ENCODE measurements around the gene MYO5C. TPM values are rescaled to one million over a fixed set of nuclear protein-coding genes. Genes with fewer than 3 reads are reported as not detected.

The MYO5C gene
- 1.6 and 2.1 TPM in 2 replicates for total RNA-seq (2014; rRNA removed; shearing (Covaris generic))
- total RNA-seq (2022): 4.1 and 5.6 TPM in 2 replicates
- Bru-seq, nascent RNA: percentile 44 among the genes with signal in this experiment
- percentile 40 among the genes with signal in this experiment for BruChase-seq, experiment 1, labeled RNA remaining after a 6-hour chase
- percentile 45 among the genes with signal in this experiment for BruChase-seq, experiment 2, labeled RNA remaining after a 2-hour chase
- long read RNA-seq, partial matches to known transcripts: 11 of 35 reads
- long read RNA-seq, other reads (novel, unspliced or antisense): 24 of 35 reads

- no peaks in the 10 kb centered on the region for H3K36me3 ChIP-seq (ENCODE audit: insufficient read depth, low read length)
- H3K9me2 ChIP-seq (ENCODE audit: insufficient read depth, low read length): no peaks in the 10 kb centered on the region
- no peak within 1 kb of the TSS for H3K4me3 ChIP-seq (ENCODE audit: low read depth, low read length, poor library complexity, severe bottlenecking)
- BruUV-seq (replicated peaks): no TSS peak
- DNase-seq (ENCODE audit: low spot score): no peak
- intact Hi-C loops (cut with micrococcal nuclease; ENCODE audit: unreplicated experiment): no loop called here
- ChIA-PET CTCF (ENCODE audit: unreplicated experiment) (no interaction called here), POLR2A (no interaction called here)
- peaks cover 9% of the 10 kb centered on the region for H3K4me1 ChIP-seq (ENCODE audit: insufficient read depth, low read length, poor library complexity, severe bottlenecking)
- H4K20me1 ChIP-seq (ENCODE audit: insufficient read depth, low read length): no peaks in the 10 kb centered on the region
- no peak within 1 kb of the TSS for H2AFZ ChIP-seq (ENCODE audit: low read length)
- no peaks in the 10 kb centered on the region for H3K9me3 ChIP-seq (ENCODE audit: low read length)
- H3K27ac ChIP-seq (ENCODE audit: low read depth, low read length, poor library complexity, severe bottlenecking): no peak within 1 kb of the TSS
- H3K79me2 ChIP-seq (ENCODE audit: insufficient read depth, low read depth, low read length): no peaks in the 10 kb centered on the region
- H3K4me2 ChIP-seq (ENCODE audit: low read length): peak within 1 kb of the TSS; percentile 12; the same call in 1 of the 2 replicates
- no peak for TF ChIP-seq CTCF (conservative IDR thresholded peaks at IDR 0.05; ENCODE audit: low read length)
- no peak for TF ChIP-seq EZH2phosphoT487 (IDR thresholded peaks at IDR 0.05; ENCODE audit: borderline replicate concordance, low read depth, low read length)
Observed at GRCh38 chr15:52295421-52296001, at the start of gene MYO5C. MYO5C (minus strand) TSS chr15:52295804; CDS start chr15:52295636, 168 bp downstream.

- Histone ChIP-seq H3K4me1 (ENCODE audit: insufficient read depth, low read length, poor library complexity, severe bottlenecking) (no peaks in the 10 kb centered on the region), H3K79me2 (ENCODE audit: insufficient read depth, low read depth, low read length) (no peaks in the 10 kb centered on the region), H4K20me1 (ENCODE audit: insufficient read depth, low read length) (no peaks in the 10 kb centered on the region), H3K27ac (ENCODE audit: low read depth, low read length, poor library complexity, severe bottlenecking) (no peak overlapping the region), H3K9me3 (ENCODE audit: low read length) (no peaks in the 10 kb centered on the region), H3K9me2 (ENCODE audit: insufficient read depth, low read length) (no peaks in the 10 kb centered on the region), H2AFZ (ENCODE audit: low read length) (no peak overlapping the region), H3K4me2 (ENCODE audit: low read length) (no peak overlapping the region), H3K4me3 (ENCODE audit: low read depth, low read length, poor library complexity, severe bottlenecking) (no peak overlapping the region), H3K36me3 (ENCODE audit: insufficient read depth, low read length) (peaks cover 41% of the 10 kb centered on the region)
- DNase-seq (ENCODE audit: low spot score): no peak
- ChIA-PET POLR2A (no interaction called here), CTCF (ENCODE audit: unreplicated experiment) (no interaction called here)
- BruUV-seq (replicated peaks): no TSS peak
- TF ChIP-seq EZH2phosphoT487 (IDR thresholded peaks at IDR 0.05; ENCODE audit: borderline replicate concordance, low read depth, low read length): no peak
- no peak for TF ChIP-seq CTCF (conservative IDR thresholded peaks at IDR 0.05; ENCODE audit: low read length)
- intact Hi-C loops (cut with micrococcal nuclease; ENCODE audit: unreplicated experiment): no loop called here
Observed at GRCh38 chr15:52344592-52344991, 49.0 kb upstream of the MYO5C start.

GRCh38 chr15:52343831-52344230, 48.2 kb upstream of the MYO5C start:
- no peak overlapping the region for H3K4me2 ChIP-seq (ENCODE audit: low read length)
- H4K20me1 ChIP-seq (ENCODE audit: insufficient read depth, low read length): no peaks in the 10 kb centered on the region
- no peaks in the 10 kb centered on the region for H3K9me3 ChIP-seq (ENCODE audit: low read length)
- ChIA-PET POLR2A (no interaction called here), CTCF (ENCODE audit: unreplicated experiment) (no interaction called here)
- H2AFZ ChIP-seq (ENCODE audit: low read length): no peak overlapping the region
- no peak overlapping the region for H3K4me3 ChIP-seq (ENCODE audit: low read depth, low read length, poor library complexity, severe bottlenecking)
- intact Hi-C loops (cut with micrococcal nuclease; ENCODE audit: unreplicated experiment): no loop called here
- H3K79me2 ChIP-seq (ENCODE audit: insufficient read depth, low read depth, low read length): no peaks in the 10 kb centered on the region
- no peaks in the 10 kb centered on the region for H3K9me2 ChIP-seq (ENCODE audit: insufficient read depth, low read length)
- BruUV-seq (replicated peaks): no TSS peak
- peaks cover 38% of the 10 kb centered on the region for H3K36me3 ChIP-seq (ENCODE audit: insufficient read depth, low read length)
- no peak overlapping the region for H3K27ac ChIP-seq (ENCODE audit: low read depth, low read length, poor library complexity, severe bottlenecking)
- TF ChIP-seq CTCF (conservative IDR thresholded peaks at IDR 0.05; ENCODE audit: low read length) (no peak), EZH2phosphoT487 (IDR thresholded peaks at IDR 0.05; ENCODE audit: borderline replicate concordance, low read depth, low read length) (no peak)
- no peaks in the 10 kb centered on the region for H3K4me1 ChIP-seq (ENCODE audit: insufficient read depth, low read length, poor library complexity, severe bottlenecking)
- no peak for DNase-seq (ENCODE audit: low spot score)

All from OCI-LY7 (cell line).